Neural progenitor cell (in vitro differentiated cells): ENCODE data around the gene RBMX.
"Not testable (repeated sequence)": the region's sequence is repeated elsewhere in the genome, so short reads cannot be mapped to it uniquely, and the experiment has no call there.

ENCODE experiments used
- EZH2 ChIP-seq: fragments of 200-600 bp; sonication (generic); IDR thresholded peaks from 2 replicates; pipeline ENCODE4 v1.6.1; 2017; ENCODE audit warnings: antibody characterized with exemption, mild to moderate bottlenecking, moderate library complexity
- EZH2phosphoT487 ChIP-seq: fragments of 200-600 bp; sonication (generic); IDR thresholded peaks from 2 replicates; pipeline ENCODE4 v1.6.1; 2017; ENCODE audit warnings: antibody characterized with exemption
- TF ChIP-seq, protein P1 (sequence below): fragments of 200-600 bp; sonication (generic); IDR thresholded peaks from 2 replicates; pipeline ENCODE4 v1.5.1; 2017; ENCODE audit warnings: antibody characterized with exemption, mild to moderate bottlenecking

DNA sequence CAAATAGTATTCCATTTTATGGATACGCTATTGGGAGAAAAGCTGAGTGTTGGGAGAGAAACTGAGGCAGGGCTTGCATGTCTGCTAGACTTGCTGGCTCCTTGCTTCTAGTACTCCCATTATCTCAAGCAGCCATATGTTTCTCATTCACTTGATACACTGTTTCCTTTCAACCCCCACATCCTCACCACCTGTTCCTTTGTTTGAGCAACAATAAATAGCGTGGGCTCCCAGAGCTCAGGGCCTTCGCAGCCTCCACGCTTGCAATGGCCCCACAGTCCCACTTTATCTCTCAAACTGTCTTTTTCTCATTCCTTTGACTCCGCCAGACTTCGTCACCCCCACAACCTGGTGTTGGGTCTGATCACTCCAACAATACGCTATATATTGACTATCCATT is 18.2 kb upstream of the RBMX start:
- TF ChIP-seq, protein P1, sequence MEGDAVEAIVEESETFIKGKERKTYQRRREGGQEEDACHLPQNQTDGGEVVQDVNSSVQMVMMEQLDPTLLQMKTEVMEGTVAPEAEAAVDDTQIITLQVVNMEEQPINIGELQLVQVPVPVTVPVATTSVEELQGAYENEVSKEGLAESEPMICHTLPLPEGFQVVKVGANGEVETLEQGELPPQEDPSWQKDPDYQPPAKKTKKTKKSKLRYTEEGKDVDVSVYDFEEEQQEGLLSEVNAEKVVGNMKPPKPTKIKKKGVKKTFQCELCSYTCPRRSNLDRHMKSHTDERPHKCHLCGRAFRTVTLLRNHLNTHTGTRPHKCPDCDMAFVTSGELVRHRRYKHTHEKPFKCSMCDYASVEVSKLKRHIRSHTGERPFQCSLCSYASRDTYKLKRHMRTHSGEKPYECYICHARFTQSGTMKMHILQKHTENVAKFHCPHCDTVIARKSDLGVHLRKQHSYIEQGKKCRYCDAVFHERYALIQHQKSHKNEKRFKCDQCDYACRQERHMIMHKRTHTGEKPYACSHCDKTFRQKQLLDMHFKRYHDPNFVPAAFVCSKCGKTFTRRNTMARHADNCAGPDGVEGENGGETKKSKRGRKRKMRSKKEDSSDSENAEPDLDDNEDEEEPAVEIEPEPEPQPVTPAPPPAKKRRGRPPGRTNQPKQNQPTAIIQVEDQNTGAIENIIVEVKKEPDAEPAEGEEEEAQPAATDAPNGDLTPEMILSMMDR = not testable (repeated sequence)
- TF ChIP-seq EZH2, EZH2phosphoT487: not testable (repeated sequence)
